Fibroblast of skin of right quadriceps (primary cell): ENCODE results near the gene MRC2.
"Not testable (repeated sequence)": the region's sequence is repeated elsewhere in the genome, so short reads cannot be mapped to it uniquely, and the experiment has no call there.

ENCODE experiments used
- DNase-seq: peaks from one replicate; pipeline ENCODE4 v3.0.0-alpha.2; 2013

Gene MRC2

DNA sequence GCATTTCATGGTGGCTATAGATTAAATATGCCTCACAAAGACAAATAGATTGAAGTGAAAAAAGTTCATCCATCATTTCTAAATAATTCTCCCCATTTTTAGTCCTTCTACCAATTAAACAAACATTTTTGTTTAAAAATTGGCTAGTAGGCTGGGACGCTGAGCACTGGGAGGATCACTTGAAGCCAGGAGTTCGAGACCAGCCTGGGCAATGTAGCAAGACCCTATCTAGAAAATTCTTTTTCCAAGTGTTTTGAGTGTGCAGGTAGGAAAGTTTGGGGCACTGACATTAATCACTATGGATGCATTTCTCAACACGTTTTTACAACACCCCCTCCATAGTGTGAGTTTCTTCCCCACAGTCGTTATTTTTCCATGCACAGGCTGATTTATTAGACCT is 56.7 kb downstream of the MRC2 start:
- no peak for DNase-seq

GRCh38 chr17:62687997-62688396 is 60.5 kb downstream of the MRC2 start:
- no peak for DNase-seq

GRCh38 chr17:62688398-62689160 is 61.1 kb downstream of the MRC2 start:
- no peak for DNase-seq

GRCh38 chr17:62689441-62690167 is 62.1 kb downstream of the MRC2 start:
- no peak for DNase-seq

DNA sequence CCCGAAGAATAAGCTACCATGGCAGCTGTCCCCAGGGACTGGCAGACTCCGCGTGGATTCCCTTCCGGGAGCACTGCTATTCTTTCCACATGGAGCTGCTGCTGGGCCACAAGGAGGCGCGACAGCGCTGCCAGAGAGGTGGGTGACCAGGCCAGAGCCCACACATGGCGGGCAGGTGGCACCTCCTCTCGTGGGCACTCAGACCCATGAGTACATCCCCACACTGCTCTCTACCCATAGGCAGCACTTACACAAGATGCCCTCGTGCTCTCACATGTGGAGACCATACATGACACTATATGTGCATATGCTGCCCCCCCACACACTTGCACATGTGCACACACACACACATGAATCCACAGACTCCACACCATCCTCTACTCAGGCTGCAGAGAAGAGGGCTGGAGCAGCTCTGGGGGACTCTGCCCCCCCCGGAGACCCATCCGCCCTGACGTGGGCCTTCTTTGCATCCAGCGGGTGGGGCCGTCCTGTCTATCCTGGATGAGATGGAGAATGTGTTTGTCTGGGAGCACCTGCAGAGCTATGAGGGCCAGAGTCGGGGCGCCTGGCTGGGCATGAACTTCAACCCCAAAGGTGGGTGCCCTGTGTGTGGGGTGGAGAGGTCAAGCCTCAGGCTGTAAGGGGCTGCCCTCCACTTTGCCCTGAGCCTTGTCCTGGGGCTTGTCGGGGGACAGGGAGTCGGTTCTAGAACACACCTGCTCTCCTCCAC is 62.9 kb downstream of the MRC2 start:
- DNase-seq: no peak

DNA sequence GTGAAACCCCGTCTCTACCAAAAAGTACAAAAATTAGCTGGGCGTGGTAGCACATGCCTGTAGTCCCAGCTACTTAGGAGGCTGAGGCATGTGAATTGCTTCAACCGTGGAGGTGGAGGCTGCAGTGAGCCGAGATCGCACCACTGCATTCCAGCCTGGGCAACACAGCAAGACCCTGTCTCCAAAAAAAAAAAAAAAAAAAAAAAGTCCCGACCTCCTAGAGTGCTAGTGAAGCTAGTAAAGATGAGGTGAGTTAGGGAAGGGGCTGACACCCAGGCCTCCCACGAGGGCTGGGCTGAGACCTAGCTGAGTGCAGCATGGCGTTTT is 64.1 kb downstream of the MRC2 start:
- not testable (repeated sequence) for DNase-seq

DNA sequence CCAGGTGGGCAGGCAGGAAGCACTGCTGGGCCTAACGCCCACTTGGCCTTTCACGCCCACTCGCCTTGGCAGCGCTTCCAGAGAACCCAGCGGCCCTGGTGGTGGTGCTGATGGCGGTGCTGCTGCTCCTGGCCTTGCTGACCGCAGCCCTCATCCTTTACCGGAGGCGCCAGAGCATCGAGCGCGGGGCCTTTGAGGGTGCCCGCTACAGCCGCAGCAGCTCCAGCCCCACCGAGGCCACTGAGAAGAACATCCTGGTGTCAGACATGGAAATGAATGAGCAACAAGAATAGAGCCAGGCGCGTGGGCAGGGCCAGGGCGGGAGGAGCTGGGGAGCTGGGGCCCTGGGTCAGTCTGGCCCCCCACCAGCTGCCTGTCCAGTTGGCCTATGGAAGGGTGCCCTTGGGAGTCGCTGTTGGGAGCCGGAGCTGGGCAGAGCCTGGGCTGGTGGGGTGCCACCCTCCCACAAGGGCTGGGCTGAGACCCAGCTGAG is 64.7 kb downstream of the MRC2 start:
- DNase-seq: no peak

DNA sequence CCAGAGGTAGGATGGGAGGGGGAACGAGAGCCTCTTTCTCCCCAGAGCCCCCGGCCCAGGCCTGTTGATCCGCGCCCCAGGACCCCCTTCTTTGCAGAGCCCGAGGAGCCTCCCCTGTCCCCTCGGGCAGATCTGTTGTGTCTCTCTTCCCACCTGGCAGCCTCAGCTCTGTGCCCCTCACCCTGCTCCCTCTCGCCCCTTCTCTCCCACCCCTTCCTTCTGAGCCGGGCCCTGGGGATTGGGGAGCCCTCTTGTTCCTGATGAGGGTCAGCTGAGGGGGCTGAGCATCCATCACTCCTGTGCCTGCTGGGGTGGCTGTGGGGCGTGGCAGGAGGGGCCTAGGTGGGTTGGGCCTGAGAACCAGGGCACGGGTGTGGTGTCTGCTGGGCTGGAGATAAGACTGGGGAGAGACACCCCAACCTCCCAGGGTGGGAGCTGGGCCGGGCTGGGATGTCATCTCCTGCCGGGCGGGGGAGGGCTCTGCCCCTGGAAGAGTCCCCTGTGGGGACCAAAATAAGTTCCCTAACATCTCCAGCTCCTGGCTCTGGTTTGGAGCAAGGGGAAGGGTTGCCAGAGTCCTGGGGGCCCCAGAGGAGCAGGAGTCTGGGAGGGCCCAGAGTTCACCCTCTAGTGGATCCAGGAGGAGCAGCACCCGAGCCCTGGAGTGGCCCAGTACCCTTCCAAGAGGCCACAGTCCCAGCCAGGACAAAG is 65.4 kb downstream of the MRC2 start:
- peak; percentile 31 for DNase-seq

DNA sequence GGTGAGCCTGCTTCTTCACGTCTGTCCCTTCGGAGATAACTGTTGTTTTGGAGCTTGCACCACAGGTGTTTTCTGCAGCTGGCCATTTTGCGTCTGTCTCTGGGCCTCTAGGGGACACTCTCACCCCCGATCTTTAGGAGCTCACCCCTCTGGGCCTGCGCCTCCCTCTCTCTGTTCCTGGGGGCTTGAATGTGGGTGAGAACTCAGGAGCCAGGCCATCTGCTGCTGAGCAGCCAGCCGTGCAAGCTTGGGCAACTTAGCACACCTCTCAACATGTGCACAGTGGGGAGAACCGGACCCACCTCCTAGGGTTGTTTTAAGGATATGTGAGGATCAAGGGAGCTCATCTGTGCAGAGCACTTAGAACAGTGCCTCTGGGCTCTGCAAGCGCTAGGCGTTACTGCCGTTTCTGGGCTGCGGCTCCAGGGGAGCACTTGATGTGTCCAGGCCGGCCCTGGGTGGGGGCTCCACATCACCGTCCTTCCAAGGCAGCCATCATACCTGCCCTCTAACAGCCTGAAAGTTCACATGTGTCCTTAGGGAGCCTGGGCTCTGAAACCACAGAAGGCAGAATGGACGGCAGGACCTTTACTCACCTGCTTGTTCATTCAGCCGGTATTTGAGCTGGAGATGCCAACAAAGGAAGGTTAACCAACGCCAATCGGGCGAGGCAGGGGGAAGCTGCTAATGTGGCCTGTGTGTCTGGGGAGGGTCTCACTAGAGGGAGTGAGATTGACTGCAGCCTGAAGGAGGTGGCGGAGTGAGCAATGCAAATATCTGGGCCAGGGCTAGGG is 66.3 kb downstream of the MRC2 start:
- peak; percentile 30 for DNase-seq

DNA sequence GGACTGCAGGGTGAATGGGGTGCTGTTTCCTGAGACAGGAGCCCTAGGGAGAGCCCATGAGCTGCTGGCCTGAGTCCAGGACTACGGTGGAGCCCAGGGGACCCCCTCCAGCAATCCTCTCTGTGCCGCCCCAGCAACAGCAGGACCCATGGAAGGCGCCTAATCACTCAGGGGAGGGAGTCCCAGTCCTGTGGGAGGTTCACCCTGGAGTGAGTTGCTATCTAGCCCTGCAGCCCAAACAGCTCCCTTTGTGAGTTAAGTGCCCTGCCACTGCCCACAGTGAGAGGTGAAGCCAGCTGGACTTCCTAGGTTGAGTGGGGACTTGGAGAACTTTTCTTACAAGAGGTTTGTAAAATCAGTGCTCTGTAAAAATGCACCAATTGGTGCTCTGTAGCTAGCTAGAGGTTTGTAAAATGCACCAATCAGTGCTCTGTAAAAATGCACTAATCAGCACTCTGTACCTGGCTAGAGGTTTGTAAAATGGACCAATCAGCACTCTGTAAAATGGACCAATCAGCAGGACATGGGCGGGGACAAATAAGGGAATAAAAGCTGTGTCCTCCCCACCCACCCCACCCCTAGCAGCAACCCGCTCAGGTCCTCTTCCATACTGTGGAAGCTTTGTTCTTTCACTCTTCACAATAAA is 67.7 kb downstream of the MRC2 start:
- DNase-seq: not testable (repeated sequence)

- DNase-seq: no peak
Measured at GRCh38 chr17:62696256-62696655, 68.8 kb downstream of the MRC2 start.

GRCh38 chr17:62696726-62697490 is 69.4 kb downstream of the MRC2 start:
- DNase-seq: no peak

DNA sequence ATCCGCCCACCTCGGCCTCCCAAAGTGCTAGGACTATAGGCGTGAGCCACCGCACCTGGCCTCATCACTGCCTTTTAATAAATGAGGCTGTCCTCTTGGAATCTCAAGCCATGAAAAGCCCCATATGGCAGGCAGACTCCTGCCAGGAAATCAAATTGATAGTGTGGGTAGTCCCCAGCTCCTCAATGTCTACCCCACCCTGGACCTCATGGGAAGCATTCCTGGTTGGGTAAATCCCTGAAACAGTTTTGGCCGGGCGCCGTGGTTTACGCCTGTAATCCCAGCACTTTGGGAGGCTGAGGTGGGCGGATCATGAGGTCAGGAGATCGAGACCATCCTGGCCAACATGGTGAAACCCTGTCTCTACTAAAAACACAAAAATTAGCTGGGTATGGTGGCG is 71.0 kb downstream of the MRC2 start:
- DNase-seq: peak; percentile 57

GRCh38 chr17:62700964-62701705 is 73.7 kb downstream of the MRC2 start:
- no peak for DNase-seq

GRCh38 chr17:62701706-62702085 is 74.2 kb downstream of the MRC2 start:
- DNase-seq: no peak

- DNase-seq: no peak
Measured at GRCh38 chr17:62702746-62703260, 75.3 kb downstream of the MRC2 start.

- peak; percentile 42 for DNase-seq
Measured at GRCh38 chr17:62703261-62703775, 75.8 kb downstream of the MRC2 start.

DNA sequence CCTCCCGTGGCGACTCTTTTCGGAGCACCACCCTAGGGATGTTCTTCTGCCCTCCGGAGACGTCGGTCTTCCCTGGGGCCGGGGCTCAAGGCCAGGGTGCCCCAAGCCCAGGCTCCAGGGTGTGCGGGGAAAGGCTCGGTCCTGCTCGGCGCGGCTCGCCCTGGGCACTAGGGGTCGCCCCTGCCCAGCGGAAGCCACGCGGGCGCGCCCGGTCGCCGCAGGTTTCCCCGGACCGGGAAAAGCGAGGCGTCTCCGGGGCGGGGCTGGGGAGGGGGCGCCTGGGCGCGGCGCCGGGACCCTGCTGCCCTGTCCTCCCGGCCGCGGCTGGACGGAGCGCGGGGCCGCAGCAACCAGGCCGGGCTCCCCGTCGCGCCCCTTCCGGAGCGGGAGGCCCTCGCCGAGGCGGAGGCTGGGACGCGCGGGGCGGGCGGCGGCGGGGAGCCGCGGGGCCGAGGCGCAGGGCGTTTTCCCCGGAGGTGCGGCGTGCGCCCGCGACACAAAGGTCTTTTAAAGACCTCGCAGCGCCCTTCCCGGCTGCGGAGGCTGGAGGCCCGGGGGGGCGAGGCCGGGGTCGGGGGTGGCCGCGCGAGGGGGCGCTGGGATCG is 76.4 kb downstream of the MRC2 start:
- peak; percentile 65 for DNase-seq

DNA sequence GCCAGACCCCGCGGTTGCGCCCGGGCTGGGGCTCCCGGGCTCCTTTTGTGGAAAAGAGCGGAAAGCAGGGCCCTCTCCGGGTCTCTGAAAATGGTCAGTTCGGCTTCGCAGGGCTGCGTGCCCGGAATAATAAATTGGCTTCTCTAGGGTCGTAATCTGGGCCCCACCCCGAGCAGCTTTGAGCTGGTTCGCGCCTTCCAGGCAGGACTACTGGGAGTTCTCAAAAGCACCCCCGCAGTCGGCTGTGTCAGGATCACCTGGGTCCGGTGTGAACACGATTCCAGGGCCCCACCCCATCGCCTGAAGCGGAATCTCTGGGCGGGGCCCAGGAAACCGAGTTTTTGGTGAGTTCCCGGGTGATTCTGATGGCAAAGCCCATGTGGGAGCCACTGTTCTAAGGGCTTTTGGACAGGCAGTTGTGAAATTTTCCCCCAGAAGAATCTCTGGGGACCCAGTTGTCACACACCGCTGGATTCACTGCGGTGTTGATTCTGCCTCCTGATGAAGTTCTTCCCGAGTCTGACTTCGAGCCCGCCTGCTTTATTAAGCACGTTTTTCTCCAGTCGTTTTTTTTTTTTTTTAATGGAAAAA is 77.0 kb downstream of the MRC2 start:
- DNase-seq: peak; percentile 41
